ENCODE data around the gene RNASEH2B.

DNA sequence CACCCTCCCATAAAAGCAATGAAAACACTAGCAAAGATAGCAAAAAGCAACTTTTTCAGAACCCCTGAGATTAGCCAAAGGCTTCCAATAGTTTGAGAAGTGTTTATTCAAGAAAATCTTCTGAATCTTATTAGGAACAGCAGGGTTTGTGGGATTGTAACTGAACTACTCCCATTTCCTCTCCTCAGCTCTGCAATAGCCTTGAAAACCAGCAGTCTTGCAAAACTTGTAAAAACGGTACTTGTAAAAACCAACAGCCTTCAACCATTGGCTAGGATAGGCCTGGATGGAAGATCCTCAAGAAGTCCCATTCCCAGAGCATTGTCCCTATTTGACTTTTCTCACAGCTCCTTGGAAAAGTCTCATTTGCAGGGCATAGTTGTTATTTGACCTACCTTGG, 12.1 kb downstream of the RNASEH2B start:
- TF ChIP-seq TAF1 (IDR thresholded peaks at IDR 0.05; ENCODE audit: low read depth, low read length) (no peak), EZH2 (IDR thresholded peaks at IDR 0.05; ENCODE audit: low read depth, low read length, severe bottlenecking) (no peak), ZNF274 (IDR thresholded peaks at IDR 0.05; ENCODE audit: borderline replicate concordance, extremely low read depth, low read length) (no peak), POLR2A (IDR thresholded peaks at IDR 0.05; ENCODE audit: control extremely low read depth in 1 of 2, low read depth in 2 of 2, low read length in 2 of 2) (no peak), FOSL1 (IDR thresholded peaks at IDR 0.05; ENCODE audit: insufficient read depth, low read depth, low read length) (no peak), PHF8 (conservative IDR thresholded peaks at IDR 0.05; ENCODE audit: low read depth, low read length) (no peak), BACH1 (IDR thresholded peaks at IDR 0.05; ENCODE audit: low read length) (no peak), CBX8 (IDR thresholded peaks at IDR 0.05; ENCODE audit: borderline replicate concordance, low read depth, low read length) (no peak), EGR1 (IDR thresholded peaks at IDR 0.05; ENCODE audit: borderline replicate concordance, low read depth, low read length) (no peak), RFX5 (IDR thresholded peaks at IDR 0.05; ENCODE audit: borderline replicate concordance, low read depth, low read length) (no peak), RAD21 (IDR thresholded peaks at IDR 0.05 in 1 of 2, conservative IDR thresholded peaks at IDR 0.05 in 1 of 2; ENCODE audit: low read depth in 2 of 2, low read length in 2 of 2) (no peak)
- TF ChIP-seq, protein P1, sequence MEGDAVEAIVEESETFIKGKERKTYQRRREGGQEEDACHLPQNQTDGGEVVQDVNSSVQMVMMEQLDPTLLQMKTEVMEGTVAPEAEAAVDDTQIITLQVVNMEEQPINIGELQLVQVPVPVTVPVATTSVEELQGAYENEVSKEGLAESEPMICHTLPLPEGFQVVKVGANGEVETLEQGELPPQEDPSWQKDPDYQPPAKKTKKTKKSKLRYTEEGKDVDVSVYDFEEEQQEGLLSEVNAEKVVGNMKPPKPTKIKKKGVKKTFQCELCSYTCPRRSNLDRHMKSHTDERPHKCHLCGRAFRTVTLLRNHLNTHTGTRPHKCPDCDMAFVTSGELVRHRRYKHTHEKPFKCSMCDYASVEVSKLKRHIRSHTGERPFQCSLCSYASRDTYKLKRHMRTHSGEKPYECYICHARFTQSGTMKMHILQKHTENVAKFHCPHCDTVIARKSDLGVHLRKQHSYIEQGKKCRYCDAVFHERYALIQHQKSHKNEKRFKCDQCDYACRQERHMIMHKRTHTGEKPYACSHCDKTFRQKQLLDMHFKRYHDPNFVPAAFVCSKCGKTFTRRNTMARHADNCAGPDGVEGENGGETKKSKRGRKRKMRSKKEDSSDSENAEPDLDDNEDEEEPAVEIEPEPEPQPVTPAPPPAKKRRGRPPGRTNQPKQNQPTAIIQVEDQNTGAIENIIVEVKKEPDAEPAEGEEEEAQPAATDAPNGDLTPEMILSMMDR (IDR thresholded peaks at IDR 0.05; ENCODE audit: control extremely low read depth in 1 of 3, insufficient read depth in 1 of 3, low read depth in 1 of 3, low read length in 3 of 3) = no peak
- TF ChIP-seq, protein P2, sequence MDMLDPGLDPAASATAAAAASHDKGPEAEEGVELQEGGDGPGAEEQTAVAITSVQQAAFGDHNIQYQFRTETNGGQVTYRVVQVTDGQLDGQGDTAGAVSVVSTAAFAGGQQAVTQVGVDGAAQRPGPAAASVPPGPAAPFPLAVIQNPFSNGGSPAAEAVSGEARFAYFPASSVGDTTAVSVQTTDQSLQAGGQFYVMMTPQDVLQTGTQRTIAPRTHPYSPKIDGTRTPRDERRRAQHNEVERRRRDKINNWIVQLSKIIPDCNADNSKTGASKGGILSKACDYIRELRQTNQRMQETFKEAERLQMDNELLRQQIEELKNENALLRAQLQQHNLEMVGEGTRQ (IDR thresholded peaks at IDR 0.05; ENCODE audit: low read length) = no peak
- TF ChIP-seq, protein P3, sequence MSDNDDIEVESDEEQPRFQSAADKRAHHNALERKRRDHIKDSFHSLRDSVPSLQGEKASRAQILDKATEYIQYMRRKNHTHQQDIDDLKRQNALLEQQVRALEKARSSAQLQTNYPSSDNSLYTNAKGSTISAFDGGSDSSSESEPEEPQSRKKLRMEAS (IDR thresholded peaks at IDR 0.05) = no peak

Data from H1 (cell line).